Dermis microvascular lymphatic vessel endothelial cell (primary cell): ENCODE measurements around the gene STBD1. TPM values are rescaled to one million over a fixed set of nuclear protein-coding genes. Genes with fewer than 3 reads are reported as not detected.
A peak's percentile ranks its signal among the peaks of the same experiment; 100 is the strongest.
"Not testable (repeated sequence)": the region's sequence is repeated elsewhere in the genome, so short reads cannot be mapped to it uniquely, and the experiment has no call there.

Experiments
- DNase-seq, 2 donors: peaks; one replicate each; pipeline versions ENCODE4 v3.0.0 to v3.0.0-alpha.2; 2010; ENCODE audit warnings: low read depth in 2 of 2
- total RNA-seq: library from RNA; depleted of rRNA; stranded (reverse); fragments of >200 nt; gene quantifications from 2 replicates; pipeline ENCODE4 v1.2.1, GENCODE V29; 2014

STBD1 gene
- 0.89 and 1.9 TPM in 2 replicates for total RNA-seq

- DNase-seq = peak in 1 of 2 donors; percentile 53
Measured at GRCh38 chr4:76305971-76306881, at the start of gene STBD1. Gene STBD1, plus strand, starts transcription at chr4:76306733. Its CDS starts 37 bp downstream, at chr4:76306770.

- DNase-seq = no peak
Measured at GRCh38 chr4:76256968-76257367, 49.6 kb upstream of the STBD1 start.

GRCh38 chr4:76257824-76258223 is 48.7 kb upstream of the STBD1 start:
- no peak for DNase-seq

GRCh38 chr4:76260571-76260970 is 46.0 kb upstream of the STBD1 start:
- no peak for DNase-seq

GRCh38 chr4:76265631-76266218 is 40.8 kb upstream of the STBD1 start:
- no peak for DNase-seq

GRCh38 chr4:76266627-76267026 is 39.9 kb upstream of the STBD1 start:
- no peak for DNase-seq

GRCh38 chr4:76267811-76268210 is 38.7 kb upstream of the STBD1 start:
- DNase-seq = no peak

GRCh38 chr4:76270244-76271175 is 36.0 kb upstream of the STBD1 start:
- no peak for DNase-seq

GRCh38 chr4:76271248-76271647 is 35.3 kb upstream of the STBD1 start:
- no peak for DNase-seq

- DNase-seq = no peak
Measured at GRCh38 chr4:76272073-76272472, 34.5 kb upstream of the STBD1 start.

GRCh38 chr4:76272582-76272981 is 34.0 kb upstream of the STBD1 start:
- DNase-seq = no peak

- DNase-seq = no peak
Measured at GRCh38 chr4:76272999-76273398, 33.5 kb upstream of the STBD1 start.

GRCh38 chr4:76275486-76276124 is 30.9 kb upstream of the STBD1 start:
- DNase-seq = no peak

GRCh38 chr4:76276813-76277212 is 29.7 kb upstream of the STBD1 start:
- no peak for DNase-seq

- no peak for DNase-seq
Measured at GRCh38 chr4:76277667-76278066, 28.9 kb upstream of the STBD1 start.

GRCh38 chr4:76278583-76278982 is 27.9 kb upstream of the STBD1 start:
- no peak for DNase-seq

GRCh38 chr4:76279462-76279861 is 27.1 kb upstream of the STBD1 start:
- no peak for DNase-seq

GRCh38 chr4:76280488-76281441 is 25.8 kb upstream of the STBD1 start:
- no peak for DNase-seq

GRCh38 chr4:76281594-76281993 is 24.9 kb upstream of the STBD1 start:
- not testable (repeated sequence) for DNase-seq
